Endothelial cell of umbilical vein (primary cell): ENCODE measurements around the gene GAS7. TPM values are rescaled to one million over a fixed set of nuclear protein-coding genes. Genes with fewer than 3 reads are reported as not detected.

Experiments used
- BruUV-seq: library from RNA; stranded (reverse); fragments of 400-500 nt; replicated peaks from 2 replicates; lab custom pipeline; 2021; lab: Mats Ljungman, UMichigan
- CTCF ChIA-PET: fragments of 300-600, 350-600 bp; sonication (Branson Sonifier 250); formaldehyde crosslinking; loops from one replicate; lab custom pipeline; 2021; ENCODE audit warnings: antibody characterized with exemption, inconsistent platforms; lab: Charles Lee
- POLR2A ChIA-PET: fragments of 300-600, 350-600 bp; sonication (Branson Sonifier 250); formaldehyde crosslinking; loops from one replicate; lab custom pipeline; 2021; ENCODE audit warnings: antibody characterized with exemption, inconsistent platforms; lab: Charles Lee
- DNase-seq: peaks from one replicate; pipeline ENCODE4 v3.0.0-alpha.2; 2011; ENCODE audit warnings: low read depth, low spot score
- FAIRE-seq: peaks from 2 replicates; lab custom pipeline; 2011; peaks lifted over from hg19 to GRCh38; lab: Jason Lieb, UNC
- H2AFZ ChIP-seq: 2 replicates; pipeline ENCODE4 v1.6.0; 2012; ENCODE audit warnings: low read depth, low read length, control low read depth, inconsistent platforms
- H3K27ac ChIP-seq: 2 replicates; pipeline ENCODE4 v1.5.1; 2011; ENCODE audit warnings: low read depth, mild to moderate bottlenecking, control low read depth, low read length, moderate library complexity; ENCODE audit not compliant: insufficient read depth
- H3K27me3 ChIP-seq, 2 experiments: 2 replicates each; pipeline versions ENCODE4 v1.6.0 to v1.6.1; 2011; ENCODE audit warnings: low read length in 2 of 2, mixed read lengths in 1 of 2; ENCODE audit not compliant: control insufficient read depth in 2 of 2, insufficient read depth in 2 of 2
- H3K36me3 ChIP-seq, 2 experiments: 2 replicates in 1 of 2; 3 replicates in 1 of 2; pipeline ENCODE4 v1.5.1; 2011; ENCODE audit warnings: low read length in 2 of 2, mild to moderate bottlenecking in 1 of 2, moderate library complexity in 1 of 2; ENCODE audit not compliant: control insufficient read depth in 2 of 2, insufficient read depth in 2 of 2; ENCODE audit errors: extremely low read depth in 1 of 2
- H3K4me1 ChIP-seq: 3 replicates; pipeline ENCODE4 v1.5.1; 2011; ENCODE audit warnings: mild to moderate bottlenecking, low read length; ENCODE audit not compliant: control insufficient read depth, insufficient read depth; ENCODE audit errors: extremely low read depth
- H3K4me2 ChIP-seq: 2 replicates; pipeline ENCODE4 v1.6.1; 2011; ENCODE audit warnings: low read length, control low read depth, mixed read lengths; ENCODE audit not compliant: insufficient read depth
- H3K4me3 ChIP-seq, 3 experiments: fragments of 200-600 bp in 1 of 3; sonication (generic), shearing (Covaris generic) in 1 of 3; replicated peaks in 1 of 3; 2 replicates each; pipeline ENCODE4 v1.5.1; 2011 to 2016; ENCODE audit warnings: control low read depth in 3 of 3, low read length in 3 of 3, mild to moderate bottlenecking in 2 of 3, inconsistent platforms in 1 of 3, low read depth in 1 of 3, moderate library complexity in 1 of 3; ENCODE audit not compliant: insufficient read depth in 1 of 3
- H3K79me2 ChIP-seq: 2 replicates; pipeline ENCODE4 v1.6.0; 2012; ENCODE audit warnings: low read length, inconsistent platforms; ENCODE audit not compliant: control insufficient read depth, insufficient read depth
- H3K9ac ChIP-seq: replicated peaks from 2 replicates; pipeline ENCODE3; 2011; ENCODE audit warnings: low read length, control low read depth; ENCODE audit not compliant: insufficient read depth; ENCODE audit errors: extremely low read depth
- H3K9me1 ChIP-seq: replicated peaks from 3 replicates; pipeline ENCODE4 v1.6.0; 2011; ENCODE audit warnings: mild to moderate bottlenecking, low read length; ENCODE audit not compliant: control insufficient read depth, insufficient read depth; ENCODE audit errors: extremely low read depth
- H3K9me3 ChIP-seq: replicated peaks from 2 replicates; pipeline ENCODE4 v1.5.1; 2012; ENCODE audit warnings: low read length, inconsistent platforms; ENCODE audit not compliant: control insufficient read depth, insufficient read depth
- H4K20me1 ChIP-seq: replicated peaks from 2 replicates; pipeline ENCODE3; 2011; ENCODE audit warnings: mild to moderate bottlenecking, low read length; ENCODE audit not compliant: control insufficient read depth, insufficient read depth; ENCODE audit errors: extremely low read depth
- CTCF ChIP-seq, 2 donors: IDR thresholded peaks; 1 replicate in 1 of 2; 2 replicates in 1 of 2; pipeline ENCODE4 v1.5.1; 2011; ENCODE audit warnings: low read length in 2 of 2, mild to moderate bottlenecking in 2 of 2, moderate library complexity in 2 of 2, control low read depth in 1 of 2, inconsistent platforms in 1 of 2, low read depth in 1 of 2; ENCODE audit not compliant: insufficient read depth in 1 of 2; ENCODE audit errors: extremely low read depth in 1 of 2
- EZH2 ChIP-seq: IDR thresholded peaks from 2 replicates; pipeline ENCODE4 v1.6.1; 2012; ENCODE audit warnings: borderline replicate concordance, low read depth, mild to moderate bottlenecking, moderate library complexity, low read length, inconsistent platforms; ENCODE audit not compliant: severe bottlenecking
- FOS ChIP-seq: IDR thresholded peaks from 2 replicates; pipeline ENCODE4 v1.6.1; 2011; ENCODE audit warnings: mild to moderate bottlenecking, low read length, moderate library complexity, borderline replicate concordance; ENCODE audit not compliant: insufficient read depth
- GATA2 ChIP-seq: IDR thresholded peaks from 2 replicates; pipeline ENCODE4 v1.7.0; 2011; ENCODE audit warnings: low read depth, mild to moderate bottlenecking, moderate library complexity, mixed read lengths, low read length; ENCODE audit not compliant: insufficient read length, insufficient read depth
- JUN ChIP-seq: IDR thresholded peaks from 2 replicates; pipeline ENCODE4 v1.6.1; 2011; ENCODE audit warnings: borderline replicate concordance, low read depth; ENCODE audit not compliant: insufficient read length, insufficient read depth
- MAX ChIP-seq: IDR thresholded peaks from 2 replicates; pipeline ENCODE4 v1.6.1; 2011; ENCODE audit not compliant: insufficient read depth, insufficient read length
- MYC ChIP-seq: IDR thresholded peaks from one replicate; pipeline ENCODE4 v1.6.1; 2011; ENCODE audit warnings: mild to moderate bottlenecking, low read depth, low read length
- POLR2A ChIP-seq: IDR thresholded peaks from 2 replicates; pipeline ENCODE4 v1.6.1; 2012; ENCODE audit warnings: low read depth, mild to moderate bottlenecking, control low read depth, low read length
- POLR2AphosphoS5 ChIP-seq: IDR thresholded peaks from 2 replicates; pipeline ENCODE4 v1.6.1; 2012; ENCODE audit warnings: low read depth, mild to moderate bottlenecking, control low read depth, low read length, moderate library complexity; ENCODE audit not compliant: insufficient read depth
- dilution Hi-C: fragments of 300-500 bp; cut with MboI; formaldehyde crosslinking; loops from one replicate; pipeline ENCODE4 v1.15.0; 2019; ENCODE audit warnings: low sequenced_read_pairs; ENCODE audit not compliant: extremely low pct_ligation_motif_present
- intact Hi-C: fragments of 100-400 bp; cut with micrococcal nuclease; formaldehyde crosslinking; loops from one replicate; pipeline ENCODE4 v1.10.0; 2022
- polyA plus RNA-seq, 4 experiments: library from polyadenylated mRNA; depleted of rRNA in 3 of 4; stranded (reverse) in 3 of 4; unstranded in 1 of 4; fragments of >200 nt; gene quantifications; 2 replicates each; pipeline versions ENCODE4 v1.2.1 to v1.2.3, GENCODE V29; 2011 to 2012; ENCODE audit warnings: missing spikeins in 1 of 4
- total RNA-seq: library from RNA; stranded (reverse); gene quantifications from 2 replicates; pipeline ENCODE4 v1.2.3, GENCODE V29; 2021

Gene GAS7
- total and polyA plus RNA-seq, 2 donors (not counting 3 experiments of a cell fraction or from before 2014, with no cell fraction given): not detected

- Histone ChIP-seq H3K9me1 (no peaks in the 10 kb centered on the region), H4K20me1 (no peaks in the 10 kb centered on the region), H3K79me2 (no peaks in the 10 kb centered on the region), H3K4me3 (no peak overlapping the region), H2AFZ (no peak overlapping the region), H3K9me3 (peaks cover 2% of the 10 kb centered on the region), H3K4me2 (no peak overlapping the region), H3K27me3 (no peaks in the 10 kb centered on the region), H3K27ac (no peak overlapping the region), H3K9ac (no peak overlapping the region), H3K36me3 (no peaks in the 10 kb centered on the region), H3K4me1 (no peaks in the 10 kb centered on the region)
- ChIA-PET POLR2A (no interaction called here), CTCF (no interaction called here)
- BruUV-seq: no TSS peak
- intact Hi-C loops: no loop called here
- no peak for FAIRE-seq
- DNase-seq: no peak
- dilution Hi-C loops: no loop called here
- TF ChIP-seq JUN (no peak), MYC (no peak), POLR2AphosphoS5 (no peak), FOS (no peak), POLR2A (no peak), EZH2 (no peak), GATA2 (no peak), MAX (no peak), CTCF (IDR thresholded peaks at IDR 0.05; ENCODE audit: extremely low read depth in 1 of 2, insufficient read depth in 1 of 2, low read depth in 1 of 2, low read length in 2 of 2) (no peak)
Observed at GRCh38 chr17:10144982-10145381, 53.4 kb downstream of the GAS7 start.
